C4-2B (cell line): ENCODE measurements around the gene PCDHB10.
"Not testable (repeated sequence)": the region's sequence is repeated elsewhere in the genome, so short reads cannot be mapped to it uniquely, and the experiment has no call there.

Experiments
- ZFX ChIP-seq: fragments of 450-650 bp; IDR thresholded peaks from 2 replicates; pipeline ENCODE4 v1.6.1; 2017
- TF ChIP-seq, protein P1 (sequence below): fragments of 450-650 bp; conservative IDR thresholded peaks from 2 replicates; pipeline ENCODE4 v1.5.1; 2017; ENCODE audit warnings: mild to moderate bottlenecking

DNA sequence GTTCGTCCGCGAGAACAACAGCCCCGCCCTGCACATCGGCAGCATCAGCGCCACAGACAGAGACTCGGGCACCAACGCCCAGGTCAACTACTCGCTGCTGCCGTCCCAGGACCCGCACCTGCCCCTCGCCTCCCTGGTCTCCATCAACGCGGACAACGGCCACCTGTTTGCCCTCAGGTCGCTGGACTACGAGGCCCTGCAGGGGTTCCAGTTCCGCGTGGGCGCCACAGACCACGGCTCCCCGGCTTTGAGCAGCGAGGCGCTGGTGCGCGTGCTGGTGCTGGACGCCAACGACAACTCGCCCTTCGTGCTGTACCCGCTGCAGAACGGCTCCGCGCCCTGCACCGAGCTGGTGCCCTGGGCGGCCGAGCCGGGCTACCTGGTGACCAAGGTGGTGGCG is 18.1 kb downstream of the PCDHB10 start:
- TF ChIP-seq, protein P1, sequence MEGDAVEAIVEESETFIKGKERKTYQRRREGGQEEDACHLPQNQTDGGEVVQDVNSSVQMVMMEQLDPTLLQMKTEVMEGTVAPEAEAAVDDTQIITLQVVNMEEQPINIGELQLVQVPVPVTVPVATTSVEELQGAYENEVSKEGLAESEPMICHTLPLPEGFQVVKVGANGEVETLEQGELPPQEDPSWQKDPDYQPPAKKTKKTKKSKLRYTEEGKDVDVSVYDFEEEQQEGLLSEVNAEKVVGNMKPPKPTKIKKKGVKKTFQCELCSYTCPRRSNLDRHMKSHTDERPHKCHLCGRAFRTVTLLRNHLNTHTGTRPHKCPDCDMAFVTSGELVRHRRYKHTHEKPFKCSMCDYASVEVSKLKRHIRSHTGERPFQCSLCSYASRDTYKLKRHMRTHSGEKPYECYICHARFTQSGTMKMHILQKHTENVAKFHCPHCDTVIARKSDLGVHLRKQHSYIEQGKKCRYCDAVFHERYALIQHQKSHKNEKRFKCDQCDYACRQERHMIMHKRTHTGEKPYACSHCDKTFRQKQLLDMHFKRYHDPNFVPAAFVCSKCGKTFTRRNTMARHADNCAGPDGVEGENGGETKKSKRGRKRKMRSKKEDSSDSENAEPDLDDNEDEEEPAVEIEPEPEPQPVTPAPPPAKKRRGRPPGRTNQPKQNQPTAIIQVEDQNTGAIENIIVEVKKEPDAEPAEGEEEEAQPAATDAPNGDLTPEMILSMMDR: not testable (repeated sequence)
- TF ChIP-seq ZFX: not testable (repeated sequence)
